HL-60 (cell line): ENCODE measurements around the gene PDE8A.

Source experiments
- DNase-seq, 2 experiments: peaks; one replicate each; pipeline ENCODE4 v3.0.0-alpha.2; 2010 to 2020; ENCODE audit warnings: low read depth in 1 of 2, low spot score in 1 of 2
- H3K27ac ChIP-seq: fragments of 250-450 bp; sonication (Bioruptor Pico); replicated peaks from 2 replicates; pipeline ENCODE4 v1.5.1; 2020; ENCODE audit warnings: mild to moderate bottlenecking, moderate library complexity
- H3K27me3 ChIP-seq: fragments of 250-450 bp; sonication (Bioruptor Pico); 2 replicates; pipeline ENCODE4 v1.5.1; 2021; ENCODE audit warnings: mild to moderate bottlenecking, moderate library complexity; ENCODE audit not compliant: insufficient read depth, poor library complexity, severe bottlenecking
- H3K4me3 ChIP-seq: replicated peaks from 2 replicates; pipeline ENCODE4 v1.5.1; 2011; ENCODE audit warnings: mild to moderate bottlenecking, control low read depth, low read length; ENCODE audit not compliant: insufficient read depth
- CTCF ChIP-seq: IDR thresholded peaks from one replicate; pipeline ENCODE4 v1.5.1; 2011; ENCODE audit warnings: low read length, control low read depth, inconsistent platforms; ENCODE audit not compliant: insufficient read depth
- GABPA ChIP-seq: IDR thresholded peaks from 2 replicates; pipeline ENCODE4 v1.6.1; 2012; ENCODE audit warnings: low read depth
- POLR2AphosphoS5 ChIP-seq: IDR thresholded peaks from 2 replicates; pipeline ENCODE4 v1.6.1; 2012; ENCODE audit warnings: low read depth
- SPI1 ChIP-seq: IDR thresholded peaks from 2 replicates; pipeline ENCODE4 v1.6.1; 2012; ENCODE audit warnings: low read depth, mild to moderate bottlenecking, borderline replicate concordance
- TF ChIP-seq, protein P1 (sequence below): IDR thresholded peaks from 2 replicates; pipeline ENCODE4 v1.6.1; 2012; ENCODE audit warnings: low read depth; ENCODE audit not compliant: insufficient replicate concordance

Gene PDE8A

GRCh38 chr15:85149465-85150129, 167.9 kb downstream of the PDE8A start:
- TF ChIP-seq SPI1: no peak
- no peak for TF ChIP-seq POLR2AphosphoS5
- TF ChIP-seq, protein P1, sequence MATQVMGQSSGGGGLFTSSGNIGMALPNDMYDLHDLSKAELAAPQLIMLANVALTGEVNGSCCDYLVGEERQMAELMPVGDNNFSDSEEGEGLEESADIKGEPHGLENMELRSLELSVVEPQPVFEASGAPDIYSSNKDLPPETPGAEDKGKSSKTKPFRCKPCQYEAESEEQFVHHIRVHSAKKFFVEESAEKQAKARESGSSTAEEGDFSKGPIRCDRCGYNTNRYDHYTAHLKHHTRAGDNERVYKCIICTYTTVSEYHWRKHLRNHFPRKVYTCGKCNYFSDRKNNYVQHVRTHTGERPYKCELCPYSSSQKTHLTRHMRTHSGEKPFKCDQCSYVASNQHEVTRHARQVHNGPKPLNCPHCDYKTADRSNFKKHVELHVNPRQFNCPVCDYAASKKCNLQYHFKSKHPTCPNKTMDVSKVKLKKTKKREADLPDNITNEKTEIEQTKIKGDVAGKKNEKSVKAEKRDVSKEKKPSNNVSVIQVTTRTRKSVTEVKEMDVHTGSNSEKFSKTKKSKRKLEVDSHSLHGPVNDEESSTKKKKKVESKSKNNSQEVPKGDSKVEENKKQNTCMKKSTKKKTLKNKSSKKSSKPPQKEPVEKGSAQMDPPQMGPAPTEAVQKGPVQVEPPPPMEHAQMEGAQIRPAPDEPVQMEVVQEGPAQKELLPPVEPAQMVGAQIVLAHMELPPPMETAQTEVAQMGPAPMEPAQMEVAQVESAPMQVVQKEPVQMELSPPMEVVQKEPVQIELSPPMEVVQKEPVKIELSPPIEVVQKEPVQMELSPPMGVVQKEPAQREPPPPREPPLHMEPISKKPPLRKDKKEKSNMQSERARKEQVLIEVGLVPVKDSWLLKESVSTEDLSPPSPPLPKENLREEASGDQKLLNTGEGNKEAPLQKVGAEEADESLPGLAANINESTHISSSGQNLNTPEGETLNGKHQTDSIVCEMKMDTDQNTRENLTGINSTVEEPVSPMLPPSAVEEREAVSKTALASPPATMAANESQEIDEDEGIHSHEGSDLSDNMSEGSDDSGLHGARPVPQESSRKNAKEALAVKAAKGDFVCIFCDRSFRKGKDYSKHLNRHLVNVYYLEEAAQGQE: no peak
- TF ChIP-seq CTCF: no peak
- no peak for TF ChIP-seq GABPA
- DNase-seq: no peak

DNA sequence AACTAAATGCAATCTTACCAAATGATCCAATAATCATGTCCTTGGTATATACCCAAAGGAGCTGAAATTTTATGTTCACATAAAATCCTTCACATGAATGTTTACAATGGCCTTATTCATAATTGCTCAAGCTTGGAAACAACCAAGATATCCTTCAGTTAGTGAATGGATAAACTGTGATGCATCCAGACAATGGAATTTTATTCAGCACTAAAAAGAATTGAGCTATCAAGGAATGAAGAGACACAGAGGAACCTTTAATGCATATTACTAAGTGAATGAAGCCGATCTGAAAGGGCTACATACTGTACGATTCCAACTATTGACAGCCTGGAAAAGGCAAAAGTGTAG, 168.4 kb downstream of the PDE8A start:
- H3K27me3 ChIP-seq: no peaks in the 10 kb centered on the region
- TF ChIP-seq GABPA (no peak), POLR2AphosphoS5 (no peak), CTCF (no peak), SPI1 (no peak)
- TF ChIP-seq, protein P1: no peak
- no peak overlapping the region for H3K4me3 ChIP-seq
- no peak overlapping the region for H3K27ac ChIP-seq
- no peak for DNase-seq

More at GRCh38 chr15:85149465-85150129, 167.9 kb downstream of the PDE8A start:
- Histone ChIP-seq H3K4me3 (no peak overlapping the region), H3K27ac (no peak overlapping the region), H3K27me3 (no peaks in the 10 kb centered on the region)

DNA sequence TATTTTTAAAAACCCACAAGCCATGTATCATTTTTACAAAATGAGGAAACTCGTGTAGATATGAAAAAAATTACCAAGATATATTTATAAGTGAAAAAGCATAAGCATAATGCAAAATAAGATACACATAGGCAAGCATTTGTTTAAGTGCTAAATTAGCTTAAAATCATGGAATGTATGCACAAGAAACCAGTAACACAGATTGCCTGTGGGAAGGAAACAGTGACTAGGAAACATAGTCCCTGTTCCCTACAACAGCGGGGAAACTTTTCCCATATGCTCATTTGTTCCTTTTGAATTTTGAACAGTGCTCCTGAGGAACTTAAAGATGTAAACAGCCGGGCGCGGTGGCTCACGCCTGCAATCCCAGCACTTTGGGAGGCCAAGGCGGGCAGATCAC, 169.5 kb downstream of the PDE8A start:
- no peaks in the 10 kb centered on the region for H3K27me3 ChIP-seq
- H3K4me3 ChIP-seq: no peak overlapping the region
- no peak for DNase-seq
- TF ChIP-seq GABPA (no peak), SPI1 (no peak), CTCF (no peak), POLR2AphosphoS5 (no peak)
- TF ChIP-seq, protein P1: no peak
- no peak overlapping the region for H3K27ac ChIP-seq
